Right ventricle myocardium inferior (tissue), 1 donor: ENCODE measurements around the gene KIFBP. TPM values are rescaled to one million over a fixed set of nuclear protein-coding genes. Genes with fewer than 3 reads are reported as not detected.
"Not testable (repeated sequence)": the region's sequence is repeated elsewhere in the genome, so short reads cannot be mapped to it uniquely, and the experiment has no call there.

Experiments
- ATAC-seq: fragments of 200-7000 bp; cut with Tn5 transposase; one replicate; pipeline ENCODE4 v1.9.1; 2020; ENCODE audit warnings: mild to moderate bottlenecking, moderate library complexity
- DNase-seq: peaks from one replicate; pipeline ENCODE4 v3.0.0; 2021; ENCODE audit errors: missing footprints
- intact Hi-C: fragments of 100-400 bp; cut with DNase I; formaldehyde crosslinking; loops from one replicate; pipeline ENCODE4 v1.11.0; 2022
- total RNA-seq: library from RNA; stranded (reverse); fragmentation: NEBNext Ultra II Directional; extraction: Animal tissue kit (Norgen Biotek cat#: 25700); gene quantifications from one replicate; pipeline ENCODE4 v1.2.1, GENCODE V29; 2021
- donor health status: DM: no; HTN: yes; CAD: no; lungs with severe emphysema.

KIFBP gene
- total RNA-seq, 1 donor from 2014 or later: 52.2 TPM

DNA sequence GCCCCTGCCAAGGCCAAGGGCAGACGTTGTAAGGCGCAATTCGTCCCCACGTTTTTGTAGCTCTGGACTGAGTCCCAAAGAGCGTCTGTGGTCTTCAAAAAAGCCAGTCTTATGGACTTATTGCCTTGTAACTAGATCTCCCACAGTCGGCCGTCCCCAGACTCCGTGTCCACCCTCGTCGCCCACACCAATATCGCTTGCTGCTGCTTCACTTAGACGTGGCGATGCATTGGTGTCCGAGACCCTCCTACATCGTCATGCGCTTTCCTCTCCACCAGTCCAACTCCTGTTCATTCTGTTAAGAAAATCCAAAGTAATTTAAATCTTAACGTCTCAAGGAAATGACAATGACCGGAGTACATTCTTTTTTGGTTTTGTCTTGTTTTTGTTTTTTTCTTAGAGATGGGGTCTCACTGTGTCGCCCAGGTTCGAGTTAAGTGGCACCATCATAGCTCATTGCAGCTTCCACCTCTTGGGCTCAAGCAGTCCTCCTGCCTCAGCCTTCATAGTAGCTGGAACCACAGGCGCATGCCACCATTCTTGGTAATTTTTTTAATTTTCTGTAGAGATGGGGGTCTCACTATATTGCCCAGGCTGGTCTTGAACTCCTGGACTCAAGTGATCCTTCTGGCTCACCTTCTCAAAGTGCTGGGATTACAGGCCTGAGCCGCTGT is 851 bp downstream of the KIFBP start:
- intact Hi-C loops: loop anchor here (5.0 kb wide), 1 partner anchor 103 kb away; no protein-coding TSS in a partner anchor
- ATAC-seq: peak; percentile 6
- no peak for DNase-seq

DNA sequence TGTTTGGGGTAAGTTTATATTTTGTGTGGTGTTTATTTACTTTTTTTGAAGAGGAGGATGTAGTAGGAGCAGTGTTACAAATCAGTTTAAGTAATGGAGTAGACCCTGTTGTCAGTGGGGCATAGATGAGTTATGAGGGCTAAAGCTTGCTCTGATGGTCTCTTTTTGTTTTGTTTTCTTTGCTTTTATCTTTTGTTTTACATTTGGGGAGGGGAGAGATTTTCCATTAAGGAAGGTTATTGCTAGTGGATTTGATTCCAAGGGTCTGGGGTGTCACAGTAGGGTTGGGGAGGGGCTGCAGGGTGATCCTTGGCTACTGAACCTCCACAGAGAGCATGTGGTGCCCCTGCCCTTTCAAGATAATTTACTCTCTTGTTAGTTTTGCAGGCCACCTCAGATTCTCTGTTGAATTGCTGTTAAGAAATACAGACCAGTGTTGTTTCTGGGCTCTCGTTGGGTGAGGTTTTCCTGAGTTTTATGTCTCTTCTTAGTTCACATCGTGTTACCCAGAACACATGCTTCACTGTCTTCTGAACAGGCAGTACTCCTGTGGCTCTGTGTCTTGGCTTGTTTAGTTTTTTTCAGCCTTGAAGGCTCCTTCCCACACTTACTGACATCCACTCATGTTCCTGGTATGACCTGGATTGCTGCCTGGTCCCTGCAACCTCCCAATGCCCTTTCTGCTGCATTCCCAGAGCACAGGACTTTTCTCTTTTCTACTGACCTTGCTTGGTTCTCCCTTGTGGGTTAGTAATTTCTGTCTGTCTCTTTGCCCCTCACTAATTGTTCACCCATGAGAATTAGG is 4.2 kb downstream of the KIFBP start:
- intact Hi-C loops: no loop called here
- ATAC-seq: peak; percentile 19
- no peak for DNase-seq

- ATAC-seq (no peak), DNase-seq (no peak)
- intact Hi-C loops: no loop called here
Observed at GRCh38 chr10:68997211-68997610, 8.6 kb downstream of the KIFBP start.

DNA sequence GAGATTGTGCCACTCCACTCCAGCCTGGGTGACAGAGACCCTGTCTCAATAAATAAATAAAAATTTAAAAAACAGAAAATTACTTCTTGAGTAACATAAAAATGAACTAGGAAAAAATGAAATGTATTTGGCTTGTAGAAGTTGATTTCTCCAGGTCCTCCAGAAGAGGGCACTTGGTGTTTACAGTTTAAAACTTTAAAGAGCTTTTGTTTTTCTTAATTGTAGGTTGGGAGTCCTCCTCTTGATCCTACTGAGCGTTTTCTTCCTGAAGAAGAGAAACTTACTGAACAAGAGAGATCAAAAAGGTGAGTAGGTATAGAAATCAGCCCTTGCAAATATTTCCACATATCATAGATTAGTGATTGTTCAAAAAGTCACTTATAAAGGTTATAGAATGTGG is 16.2 kb downstream of the KIFBP start:
- peak; percentile 31 for ATAC-seq
- intact Hi-C loops: loop anchor here (1.0 kb wide), 1 partner anchor 88 kb away; no protein-coding TSS in a partner anchor
- DNase-seq: no peak

GRCh38 chr10:69005704-69006485 is 17.3 kb downstream of the KIFBP start:
- ATAC-seq (no peak), DNase-seq (no peak)
- intact Hi-C loops: loop anchor here (1.0 kb wide), 1 partner anchor 87 kb away; no protein-coding TSS in a partner anchor

GRCh38 chr10:69007260-69007659 is 18.7 kb downstream of the KIFBP start:
- ATAC-seq: no peak
- intact Hi-C loops: no loop called here
- DNase-seq: no peak

GRCh38 chr10:69009360-69009759 is 20.8 kb downstream of the KIFBP start:
- intact Hi-C loops: no loop called here
- no peak for ATAC-seq
- no peak for DNase-seq

DNA sequence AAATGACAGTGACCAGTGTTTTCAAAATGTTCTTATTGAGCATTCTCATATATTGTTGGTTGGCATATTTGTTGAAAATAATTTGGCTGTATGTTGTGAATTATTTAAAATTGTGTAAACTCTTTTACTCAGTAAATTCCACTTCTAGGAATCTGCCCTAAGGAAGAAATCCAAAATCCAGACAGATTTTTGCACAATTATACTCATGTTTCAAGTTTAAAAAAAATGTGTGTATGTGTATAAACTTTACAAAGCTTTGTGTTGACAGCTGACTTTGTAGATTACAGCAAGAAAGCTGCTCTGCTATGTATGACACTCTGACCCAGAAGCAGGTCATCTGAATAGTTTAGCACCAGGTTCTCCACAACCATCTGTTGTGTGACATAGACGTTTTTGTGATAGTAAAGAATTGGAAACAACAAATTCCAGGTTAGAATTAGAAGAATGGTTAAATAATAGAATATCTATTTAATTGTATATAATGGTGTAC is 21.6 kb downstream of the KIFBP start:
- intact Hi-C loops: no loop called here
- no peak for DNase-seq
- no peak for ATAC-seq

DNA sequence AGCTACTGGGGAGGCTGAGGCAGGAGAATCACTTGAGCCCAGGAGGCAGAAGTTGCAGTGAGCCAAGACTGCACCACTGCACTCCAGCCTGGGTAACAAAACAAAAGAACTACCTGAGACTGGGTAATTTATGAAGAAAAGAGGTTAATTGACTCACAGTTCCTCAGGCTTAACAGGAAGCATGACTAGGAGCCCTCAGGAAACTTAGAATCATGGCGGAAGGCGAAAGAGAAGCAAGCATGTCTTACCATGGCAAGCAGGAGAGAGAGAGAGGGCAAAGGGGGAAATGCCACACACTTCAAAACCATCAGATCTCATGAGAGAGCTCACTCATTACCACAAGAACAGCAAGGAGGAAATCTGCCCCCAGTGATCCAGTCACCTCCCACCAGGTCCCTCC is 24.2 kb downstream of the KIFBP start:
- DNase-seq, intact Hi-C loops, ATAC-seq: not testable (repeated sequence)

DNA sequence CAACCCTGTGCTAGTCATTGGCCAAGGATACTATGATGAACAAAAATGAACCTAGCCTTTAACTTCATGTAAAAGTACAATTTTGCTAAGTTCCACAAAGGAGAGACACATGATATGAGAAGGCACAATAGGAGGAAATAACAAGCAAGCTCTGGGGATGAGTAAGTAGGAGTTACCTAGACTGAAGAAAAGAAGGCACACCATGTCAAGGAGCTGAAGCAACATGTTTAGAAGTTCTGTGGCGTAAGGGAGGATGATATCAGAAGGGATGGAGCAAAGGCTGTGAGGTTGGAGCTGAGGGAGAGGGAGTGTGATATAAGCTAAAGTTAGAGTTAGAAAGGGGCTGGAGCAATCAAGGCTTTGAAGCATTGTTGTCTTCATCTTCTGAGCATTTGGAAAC is 25.6 kb downstream of the KIFBP start:
- DNase-seq (no peak), ATAC-seq (no peak)
- intact Hi-C loops: no loop called here

DNA sequence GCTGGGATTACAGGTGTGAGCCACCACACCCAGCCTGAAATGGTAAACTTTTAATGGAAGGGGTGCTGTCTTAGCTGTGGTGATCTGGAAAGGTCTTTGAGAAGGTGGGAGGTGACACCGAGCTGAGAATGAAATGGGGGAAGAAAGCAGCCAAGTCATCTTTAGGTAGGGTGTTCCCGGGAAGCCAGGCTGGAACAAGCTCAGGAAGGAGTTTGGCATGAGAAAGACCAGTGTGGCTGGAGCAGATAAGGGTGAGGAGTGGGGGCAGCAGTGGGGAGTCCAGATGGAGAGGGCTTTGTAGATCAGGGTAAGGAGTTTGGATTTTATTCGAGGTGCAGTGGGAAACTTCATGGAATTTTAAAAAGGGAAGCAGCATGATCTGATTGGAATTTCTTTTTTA is 30.0 kb downstream of the KIFBP start:
- DNase-seq (no peak), ATAC-seq (no peak)
- intact Hi-C loops: no loop called here

DNA sequence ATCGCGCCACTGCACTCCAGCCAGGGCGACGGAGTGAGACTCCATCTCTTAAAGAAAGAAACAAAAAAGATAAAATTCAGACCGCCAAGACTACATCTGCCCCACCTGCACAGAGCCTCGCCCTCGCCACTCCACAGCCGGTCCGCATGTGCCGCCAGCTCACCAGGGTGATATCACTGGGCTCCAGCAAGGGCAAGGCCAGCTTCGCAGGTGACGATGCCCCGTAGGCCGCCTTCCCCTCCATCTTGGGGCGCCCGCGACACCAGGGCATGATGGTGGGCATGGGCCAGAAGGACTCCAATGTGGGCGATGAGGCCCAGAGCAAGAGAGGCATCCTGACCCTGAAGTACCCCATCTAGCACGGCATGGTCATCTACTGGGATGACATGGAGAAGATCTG is 34.0 kb downstream of the KIFBP start:
- no peak for ATAC-seq
- no peak for DNase-seq
- intact Hi-C loops: no loop called here

- no peak for ATAC-seq
- DNase-seq: no peak
- intact Hi-C loops: no loop called here
Observed at GRCh38 chr10:69025370-69025896, 36.8 kb downstream of the KIFBP start.

GRCh38 chr10:69033256-69033655 is 44.7 kb downstream of the KIFBP start:
- intact Hi-C loops: no loop called here
- DNase-seq (no peak), ATAC-seq (no peak)

DNA sequence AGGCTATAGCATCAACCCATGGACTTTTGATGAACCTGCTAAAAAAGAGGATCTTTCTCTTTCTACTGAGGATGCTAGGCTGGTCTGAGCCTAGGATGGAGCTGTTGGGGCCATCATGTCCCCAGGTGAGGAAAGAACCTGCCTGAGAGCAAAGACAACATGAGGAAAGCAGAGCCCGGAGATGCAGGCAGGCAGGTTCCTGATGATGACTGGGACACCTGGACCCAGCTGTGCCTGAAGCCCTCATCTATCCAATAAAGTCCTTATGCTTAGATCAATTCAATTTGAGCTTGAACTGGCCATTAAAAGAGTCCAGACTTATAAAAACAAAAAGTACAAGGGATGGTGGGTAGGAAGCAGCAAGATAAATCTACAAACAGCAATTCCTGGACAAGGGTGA is 48.9 kb downstream of the KIFBP start:
- no peak for DNase-seq
- no peak for ATAC-seq
- intact Hi-C loops: no loop called here

DNA sequence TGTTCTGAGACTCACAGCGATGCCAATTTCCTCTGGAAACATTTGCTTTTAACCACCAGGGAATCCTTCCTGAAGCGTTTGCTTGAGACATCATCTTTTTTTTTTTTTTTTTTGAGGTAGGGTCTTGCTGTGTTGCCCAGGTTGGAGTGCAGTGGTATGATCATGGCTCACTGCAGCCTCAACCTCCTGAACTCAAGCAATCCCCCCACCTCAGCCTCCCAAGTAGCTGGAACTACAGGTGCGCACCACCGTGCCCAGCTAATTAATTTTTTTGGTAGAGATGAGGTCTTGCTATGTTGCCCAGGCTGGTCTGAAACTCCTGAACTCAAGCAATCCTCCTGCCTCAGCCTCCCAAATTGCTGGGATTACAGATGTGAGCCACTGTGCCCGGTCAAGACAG is 52.3 kb downstream of the KIFBP start:
- intact Hi-C loops, ATAC-seq, DNase-seq: not testable (repeated sequence)

DNA sequence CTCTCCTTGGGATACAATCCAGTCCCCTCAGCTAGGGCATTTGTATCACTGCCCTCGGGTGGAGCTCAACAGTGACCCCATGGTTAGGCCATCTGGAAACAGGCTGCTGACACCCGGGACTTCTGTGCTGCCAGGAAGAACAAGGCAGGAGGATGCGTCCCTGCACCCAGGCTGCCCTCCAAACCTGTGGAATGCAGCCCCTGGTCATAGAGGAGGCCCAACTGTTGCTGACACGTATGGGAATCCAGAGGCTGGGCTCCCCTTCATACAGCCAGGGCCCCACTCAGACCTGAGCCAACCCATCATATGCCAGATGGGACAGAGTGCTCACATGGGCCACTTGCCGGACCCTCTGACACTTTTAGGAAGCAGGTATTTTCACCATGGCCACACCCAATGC is 53.8 kb downstream of the KIFBP start:
- ATAC-seq (no peak), DNase-seq (no peak)
- intact Hi-C loops: no loop called here

- ATAC-seq: no peak
Observed at GRCh38 chr10:69042838-69043237, 54.2 kb downstream of the KIFBP start.

GRCh38 chr10:69043931-69044531 is 55.4 kb downstream of the KIFBP start:
- intact Hi-C loops: no loop called here
- ATAC-seq (no peak), DNase-seq (no peak)

More at GRCh38 chr10:69042838-69043237, 54.2 kb downstream of the KIFBP start:
- intact Hi-C loops: no loop called here
- DNase-seq: no peak
